ENCODE data around the gene ABCC6.
"Not testable (repeated sequence)": the region's sequence is repeated elsewhere in the genome, so short reads cannot be mapped to it uniquely, and the experiment has no call there.

The ABCC6 gene

DNA sequence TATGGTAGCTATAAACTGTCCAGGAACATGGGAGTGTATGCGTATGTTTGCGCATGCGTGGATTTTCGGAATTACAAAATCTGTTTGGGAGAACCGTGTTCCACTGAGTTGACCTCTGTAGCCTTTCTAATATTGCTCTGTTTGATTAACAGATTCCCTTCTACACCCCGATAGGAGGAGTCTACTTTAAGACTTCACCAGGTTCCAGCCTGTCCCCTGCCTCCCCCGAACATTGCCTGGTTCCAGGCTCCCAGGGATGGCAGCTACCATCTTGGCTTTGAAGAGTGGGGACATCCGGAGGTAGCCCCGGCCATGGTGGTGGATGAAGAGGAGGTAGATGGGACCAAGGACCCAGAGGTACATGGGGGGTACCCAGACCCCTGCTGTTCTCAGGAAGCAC, 1.9 kb downstream of the ABCC6 start:
- not testable (repeated sequence) for DNase-seq

DNA sequence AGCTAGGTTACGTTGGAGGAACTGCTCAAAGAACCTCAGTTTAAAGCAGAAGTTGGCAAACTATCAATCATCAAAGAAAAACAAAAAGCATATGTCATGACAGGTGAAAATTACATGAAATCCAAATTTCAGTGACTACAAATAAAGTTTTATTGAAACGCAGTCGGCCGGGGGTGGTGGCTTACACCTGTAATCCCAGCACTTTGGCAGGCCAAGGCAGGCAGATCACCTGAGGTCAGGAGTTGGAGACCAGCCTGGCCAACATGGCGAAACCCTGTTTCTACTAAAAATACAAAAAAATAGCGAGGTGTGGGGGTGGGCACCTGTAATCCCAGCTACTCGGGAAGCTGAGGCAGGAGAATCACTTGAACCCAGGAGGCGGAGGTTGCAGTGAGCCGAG, 2.8 kb downstream of the ABCC6 start:
- not testable (repeated sequence) for DNase-seq

- not testable (repeated sequence) for DNase-seq
Observed at GRCh38 chr16:16218787-16219186, 4.5 kb downstream of the ABCC6 start.

DNA sequence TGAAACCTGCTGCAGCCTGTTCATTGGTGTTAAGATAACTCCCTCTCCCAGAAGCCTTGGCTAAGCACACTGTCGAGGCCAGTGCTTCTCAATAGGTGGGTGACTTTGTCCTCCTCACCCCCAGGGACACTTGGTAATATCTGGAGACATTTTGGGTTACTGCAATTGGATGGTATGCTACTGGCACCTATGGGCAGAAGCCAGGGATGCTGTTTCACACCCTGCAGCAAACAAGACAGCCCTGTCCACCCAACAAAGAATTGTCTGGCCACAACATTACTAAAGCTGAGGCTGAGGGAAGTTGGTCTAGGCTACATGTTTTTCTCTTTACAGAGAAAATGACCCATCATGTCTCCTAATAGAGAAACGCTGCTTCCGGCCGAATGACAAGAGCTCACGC, 4.9 kb downstream of the ABCC6 start:
- not testable (repeated sequence) for DNase-seq

DNA sequence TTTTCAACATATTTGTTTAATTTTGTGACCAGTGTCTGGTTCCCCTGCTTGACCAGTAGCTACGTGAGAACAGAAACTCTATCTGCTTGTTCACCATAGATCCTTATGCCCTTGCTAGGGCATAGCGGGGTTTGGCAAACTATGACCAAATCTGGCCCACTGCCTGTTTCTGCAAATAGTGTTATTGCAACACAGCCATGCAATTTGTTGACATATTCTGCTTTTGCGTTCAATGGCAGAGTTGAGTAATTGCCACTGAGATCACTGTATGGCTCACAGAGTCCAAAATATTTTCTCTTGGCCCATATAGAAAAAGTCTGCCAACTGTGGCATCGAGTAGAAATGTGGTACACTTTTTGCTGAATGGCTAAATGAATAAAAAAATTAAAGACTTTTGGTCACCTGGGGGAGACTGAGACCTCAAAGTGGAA, 9.4 kb downstream of the ABCC6 start:
- DNase-seq = not testable (repeated sequence)

- not testable (repeated sequence) for DNase-seq
Observed at GRCh38 chr16:16211404-16211803, 11.9 kb downstream of the ABCC6 start.

DNA sequence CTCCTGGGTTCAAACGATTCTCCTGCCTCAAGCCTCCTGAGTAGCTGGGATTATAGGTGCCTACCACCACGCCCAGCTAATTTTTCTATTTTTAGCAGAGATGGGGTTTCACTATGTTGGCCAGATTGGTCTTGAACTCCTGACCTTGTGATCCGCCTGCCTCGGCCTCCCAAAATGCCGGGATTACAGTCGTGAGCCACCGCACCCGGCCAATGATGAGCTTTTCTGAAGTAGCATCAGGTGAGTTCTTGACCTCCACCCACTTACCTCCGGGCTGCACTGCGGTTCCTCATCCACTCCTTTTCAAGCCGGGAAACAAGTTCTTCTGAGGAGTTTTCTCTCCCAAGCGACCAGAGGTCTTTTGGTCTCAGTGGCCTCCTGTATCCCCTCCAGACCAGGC, 14.8 kb downstream of the ABCC6 start:
- not testable (repeated sequence) for DNase-seq

DNA sequence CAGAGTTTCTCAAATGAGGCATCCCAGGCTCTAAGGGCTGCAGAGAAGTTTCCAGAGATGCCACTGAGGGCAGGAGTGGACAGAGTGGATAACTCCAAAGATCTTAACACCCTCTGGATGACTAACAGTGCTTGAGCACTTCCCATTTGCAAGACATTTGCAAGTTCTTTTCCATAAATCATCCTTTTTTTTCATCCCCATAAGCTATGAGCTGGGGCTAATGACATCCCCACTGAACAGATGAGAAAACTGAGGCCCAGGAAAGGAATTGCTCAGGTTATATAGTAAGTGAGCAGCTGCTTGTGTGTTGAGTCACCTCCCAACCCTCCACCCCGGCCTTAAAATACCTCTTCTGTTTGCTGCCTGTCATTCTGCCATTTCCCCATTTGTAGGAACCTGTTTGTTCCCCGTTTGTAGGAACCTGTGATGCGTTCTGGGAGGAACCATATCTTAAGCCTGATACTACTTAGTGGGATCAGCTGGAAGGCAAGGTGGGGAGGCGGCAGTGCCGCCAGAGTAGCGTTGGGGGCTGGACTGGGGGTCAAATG, 15.4 kb downstream of the ABCC6 start:
- DNase-seq = not testable (repeated sequence)

DNA sequence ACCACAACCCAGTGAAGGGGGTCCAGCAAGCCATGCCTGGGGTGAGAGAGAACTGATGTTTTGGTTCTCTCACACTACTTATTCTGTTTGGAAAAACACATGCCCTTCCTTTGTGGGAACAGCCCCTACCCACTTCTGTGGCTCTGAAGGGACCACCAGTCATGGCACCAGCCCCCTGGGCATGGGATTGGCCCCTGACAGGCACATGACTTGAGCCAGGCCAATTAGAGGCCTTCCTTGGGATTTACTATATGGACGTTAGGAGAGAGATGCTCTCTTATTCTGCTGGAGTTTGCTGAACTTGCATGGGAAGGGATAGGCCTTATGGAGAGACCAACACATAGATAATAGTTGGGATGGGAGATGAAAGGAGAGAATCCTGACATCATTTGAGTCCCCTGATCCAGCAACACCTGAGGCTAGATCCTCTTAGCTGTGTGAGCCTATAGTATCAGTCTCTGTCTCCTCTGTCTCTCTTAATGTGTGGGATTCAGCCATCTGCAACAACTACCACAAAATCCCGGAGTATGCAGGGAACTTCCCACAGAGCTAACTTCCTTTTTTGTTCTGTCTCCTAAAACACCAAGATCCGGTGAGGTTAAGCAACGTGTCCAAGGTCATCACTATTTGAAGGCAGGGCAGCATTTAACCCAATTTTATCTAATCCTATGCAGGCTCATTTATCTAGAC, 16.1 kb downstream of the ABCC6 start:
- DNase-seq = not testable (repeated sequence)

DNA sequence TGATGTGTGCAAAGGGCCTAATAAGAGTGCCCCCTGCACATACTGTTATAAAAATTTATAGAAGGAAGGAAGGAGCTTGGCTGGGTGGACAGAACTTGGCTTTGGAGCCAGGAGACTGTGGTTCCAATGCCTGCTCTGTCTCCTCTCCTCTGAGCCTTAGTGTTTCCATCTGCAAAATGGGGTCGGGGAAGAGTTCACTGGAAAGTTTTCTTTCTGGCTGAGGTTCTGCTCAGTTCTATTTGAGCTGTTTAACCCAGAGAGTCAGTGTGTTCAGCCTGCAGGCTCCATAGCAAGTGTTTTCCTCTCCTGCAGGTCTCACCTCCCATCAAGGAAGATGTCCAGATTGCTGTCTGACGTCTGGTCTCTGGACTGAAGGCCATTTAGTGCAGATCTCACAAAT, 17.4 kb downstream of the ABCC6 start:
- DNase-seq = not testable (repeated sequence)

- not testable (repeated sequence) for DNase-seq
Observed at GRCh38 chr16:16204552-16204951, 18.7 kb downstream of the ABCC6 start.

DNA sequence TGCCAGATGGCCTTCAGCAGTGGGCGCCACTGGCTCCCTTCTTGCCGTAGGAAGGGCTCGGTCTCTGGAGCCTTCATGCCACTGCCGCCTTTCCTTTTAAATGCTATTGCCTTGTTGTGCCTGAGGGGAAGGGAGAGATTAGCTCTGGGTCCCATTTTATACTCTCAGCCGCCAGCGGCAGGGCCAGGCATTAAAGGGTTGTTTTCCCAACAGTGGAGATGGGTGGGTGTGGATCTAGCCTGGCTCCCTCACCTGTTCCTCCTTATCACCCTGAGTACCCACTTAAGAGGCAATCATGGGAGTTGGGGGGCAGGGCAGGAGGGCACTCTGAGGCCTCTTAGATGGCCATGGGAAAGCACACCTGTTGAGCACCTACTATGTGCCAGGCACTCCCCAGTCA, 19.8 kb downstream of the ABCC6 start:
- DNase-seq = not testable (repeated sequence)

- not testable (repeated sequence) for DNase-seq
Observed at GRCh38 chr16:16202400-16203143, 20.7 kb downstream of the ABCC6 start.

GRCh38 chr16:16201880-16202279, 21.4 kb downstream of the ABCC6 start:
- not testable (repeated sequence) for DNase-seq

GRCh38 chr16:16200391-16200790, 22.9 kb downstream of the ABCC6 start:
- not testable (repeated sequence) for DNase-seq

DNA sequence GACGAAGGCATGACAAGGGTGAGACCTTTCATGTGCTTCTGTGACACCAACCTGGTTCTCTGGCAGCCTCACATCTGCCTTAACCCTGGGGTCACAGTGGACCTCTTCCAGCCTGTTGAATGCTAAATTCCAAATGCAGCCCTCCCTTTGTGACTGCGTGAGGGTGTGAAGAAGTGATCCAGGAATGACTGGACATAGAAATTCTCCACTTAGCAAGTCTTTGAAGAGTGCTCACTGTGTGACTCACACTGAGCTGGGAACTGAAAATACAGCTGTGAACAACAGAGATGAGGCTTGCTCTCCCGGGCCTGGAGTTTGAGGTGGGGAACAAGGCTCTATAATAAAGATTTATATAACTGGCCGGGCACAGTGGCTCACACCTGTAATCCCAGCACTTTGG, 23.9 kb downstream of the ABCC6 start:
- not testable (repeated sequence) for DNase-seq

- DNase-seq = no peak
Observed at GRCh38 chr16:16197966-16198365, 25.3 kb downstream of the ABCC6 start.

GRCh38 chr16:16197331-16197730, 26.0 kb downstream of the ABCC6 start:
- no peak for DNase-seq

DNA sequence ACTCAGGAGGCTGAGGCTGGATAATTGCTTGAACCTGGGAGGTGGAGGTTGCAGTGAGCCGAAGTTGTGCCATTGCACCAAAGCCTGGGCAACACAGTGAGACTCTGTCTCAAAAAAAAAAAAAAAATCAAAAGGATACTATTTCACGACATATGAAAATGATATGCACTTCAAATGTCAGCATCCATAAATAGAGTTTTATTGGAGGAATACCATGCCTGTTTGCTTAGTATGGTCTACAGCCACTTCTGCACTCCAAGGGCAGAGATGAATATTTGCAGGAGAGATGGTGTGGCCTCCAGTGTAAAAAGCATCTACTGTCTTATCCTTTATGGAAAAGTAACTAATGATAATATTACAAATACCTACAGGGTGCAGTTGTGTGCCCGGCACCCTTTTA, 27.2 kb downstream of the ABCC6 start:
- no peak for DNase-seq

DNA sequence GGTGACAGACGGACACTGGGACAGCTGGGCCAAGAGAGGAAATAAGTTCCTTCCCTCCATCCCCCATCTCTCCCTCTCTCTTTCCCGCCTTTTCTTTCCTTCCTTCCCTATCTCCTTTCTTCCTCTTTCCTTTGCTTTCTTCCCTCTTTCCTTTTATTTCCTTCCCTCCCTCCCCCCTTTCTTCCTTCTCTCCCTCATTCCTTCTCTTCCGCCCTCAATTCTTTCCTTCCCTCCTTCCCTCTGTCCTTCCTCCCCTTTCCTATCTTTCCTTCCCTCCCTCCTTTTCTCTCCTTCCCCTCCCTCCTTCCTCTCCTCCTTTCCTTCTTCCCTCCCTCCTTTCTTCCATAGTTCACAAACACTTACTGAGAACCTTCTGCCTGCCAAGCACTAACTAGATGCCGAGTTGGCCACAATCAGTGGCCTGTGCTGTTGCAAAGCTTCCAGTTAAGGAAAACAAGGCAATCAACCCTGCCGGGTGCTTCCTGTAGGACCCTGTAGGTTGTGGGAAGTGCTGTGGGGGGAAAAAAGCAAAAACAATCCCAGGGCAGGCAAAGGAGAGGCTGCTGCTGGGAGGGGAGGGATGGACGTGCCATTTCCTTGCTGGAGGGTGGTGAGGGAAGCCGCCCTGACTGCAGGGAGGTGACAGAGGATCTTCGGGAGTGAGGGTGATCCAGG, 31.7 kb downstream of the ABCC6 start:
- no peak for DNase-seq

DNA sequence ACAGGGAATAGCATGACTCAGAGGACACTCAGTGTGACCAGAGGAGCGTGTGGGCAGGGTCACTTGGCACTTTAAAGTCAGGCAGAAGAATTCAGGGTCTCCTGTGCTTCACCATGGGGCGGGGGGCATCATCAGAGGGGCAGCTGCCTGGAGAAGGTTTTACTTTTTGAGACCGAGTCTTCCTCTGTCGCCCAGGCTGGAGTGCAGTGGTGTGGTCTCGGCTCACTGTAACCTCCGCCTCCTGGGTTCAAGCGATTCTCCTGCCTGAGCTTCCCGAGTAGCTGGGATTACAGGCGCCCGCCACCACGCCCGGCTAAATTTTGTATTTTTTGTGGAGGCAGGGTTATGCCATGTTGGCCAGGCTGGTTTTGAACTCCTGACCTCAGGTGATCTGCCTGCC, 32.3 kb downstream of the ABCC6 start:
- not testable (repeated sequence) for DNase-seq

DNA sequence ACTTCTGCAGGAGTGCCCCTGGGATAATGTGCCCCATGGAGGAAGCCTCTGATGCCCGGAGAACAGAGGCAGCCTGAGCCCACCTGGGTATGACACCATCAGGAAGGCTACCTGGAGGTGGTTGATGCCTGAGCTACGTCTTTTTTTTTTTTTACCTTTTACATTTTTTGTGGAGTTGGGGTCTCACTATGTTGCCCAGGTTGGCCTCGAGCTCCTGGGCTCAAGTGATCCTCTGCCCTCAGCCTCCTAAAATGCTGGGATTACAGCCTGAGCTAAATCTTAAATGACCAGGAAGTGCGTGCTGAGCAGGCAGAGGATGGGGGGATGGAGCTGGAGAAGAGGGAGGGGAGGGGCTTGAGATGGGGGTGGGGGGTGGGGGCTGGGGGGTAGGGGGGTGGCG, 32.7 kb downstream of the ABCC6 start:
- no peak for DNase-seq

DNA sequence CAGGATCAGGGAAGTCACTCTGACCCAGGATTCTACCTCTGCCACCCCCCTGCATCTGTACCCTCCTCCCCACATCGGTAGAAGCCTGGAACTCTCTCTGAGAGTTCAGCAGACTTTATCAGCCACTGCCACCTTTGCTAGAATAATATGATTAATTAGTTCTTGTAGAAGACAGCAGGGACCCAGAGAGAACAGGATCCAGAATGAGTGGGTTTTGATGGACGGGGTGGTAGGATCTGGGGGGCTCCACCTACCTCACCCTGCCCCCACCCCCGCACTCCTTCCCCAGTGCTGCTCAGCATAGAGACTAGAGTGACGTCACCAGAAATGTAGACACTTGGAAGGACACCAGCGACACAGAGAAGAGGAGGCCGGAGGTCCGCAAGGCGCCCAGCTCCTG, 33.5 kb downstream of the ABCC6 start:
- no peak for DNase-seq
